T-cell (primary cell): ENCODE results near the gene COX15. TPM values are rescaled to one million over a fixed set of nuclear protein-coding genes. Genes with fewer than 3 reads are reported as not detected.

Experiments used
- ATAC-seq, 4 experiments: fragments of 200-7000 bp in 3 of 4; fragments of 150-1000 bp in 1 of 4; cut with Tn5 transposase; replicated peaks in 1 of 4; 1 replicate in 3 of 4; 2 replicates in 1 of 4; pipeline ENCODE4 v1.10.0; 2021; ENCODE audit warnings: moderate library complexity in 3 of 4, mild to moderate bottlenecking in 2 of 4, moderate number of reproducible peaks in 1 of 4
- CTCF ChIA-PET, 2 donors: fragments of 300-600 bp; sonication (Branson Sonifier 250); formaldehyde crosslinking; loops; one replicate each; lab custom pipeline; 2022; ENCODE audit warnings: antibody characterized with exemption in 2 of 2; lab: Charles Lee
- POLR2A ChIA-PET, 2 donors: fragments of 300-600 bp; sonication (Branson Sonifier 250); formaldehyde crosslinking; loops; one replicate each; lab custom pipeline; 2022; ENCODE audit warnings: antibody characterized with exemption in 2 of 2; lab: Charles Lee
- DNase-seq, 35 experiments: peaks; one replicate each; pipeline versions ENCODE4 v3.0.0 to v3.0.0-alpha.2; 2013 to 2023
- H3K27ac ChIP-seq: one replicate; pipeline ENCODE4 v1.5.1; 2013; ENCODE audit warnings: low read length
- H3K27me3 ChIP-seq, 2 experiments: replicated peaks in 1 of 2; 1 replicate in 1 of 2; 2 replicates in 1 of 2; pipeline versions ENCODE4 v1.6.1 to v1.7.0; 2013; ENCODE audit warnings: low read length in 1 of 2, mixed read lengths in 1 of 2; ENCODE audit not compliant: control insufficient read depth in 2 of 2, insufficient read depth in 2 of 2; ENCODE audit errors: extremely low read depth in 1 of 2
- H3K36me3 ChIP-seq, 2 donors: 1 replicate in 1 of 2; 2 replicates in 1 of 2; pipeline versions ENCODE4 v1.6.1 to v1.7.0; 2013; ENCODE audit warnings: low read length in 1 of 2; ENCODE audit not compliant: control insufficient read depth in 2 of 2, insufficient read depth in 1 of 2; ENCODE audit errors: extremely low read depth in 1 of 2
- H3K4me1 ChIP-seq, 2 experiments: 1 replicate in 1 of 2; 2 replicates in 1 of 2; pipeline versions ENCODE4 v1.6.1 to v1.7.0; 2013; ENCODE audit warnings: low read length in 2 of 2, mixed read lengths in 1 of 2; ENCODE audit not compliant: insufficient read depth in 2 of 2, control insufficient read depth in 1 of 2; ENCODE audit errors: extremely low read depth in 1 of 2
- H3K4me3 ChIP-seq, 2 donors: 1 replicate in 1 of 2; 2 replicates in 1 of 2; pipeline versions ENCODE4 v1.5.1 to v1.7.0; 2013; ENCODE audit warnings: mild to moderate bottlenecking in 2 of 2, low read length in 1 of 2, moderate library complexity in 1 of 2; ENCODE audit not compliant: control insufficient read depth in 1 of 2; ENCODE audit errors: extremely low read depth in 1 of 2
- H3K9me3 ChIP-seq: 2 replicates; pipeline ENCODE4 v1.7.0; 2013
- H3K27ac Mint-ChIP-seq, 2 donors: one replicate each; pipeline ENCODE4 v1.8.0; 2020 to 2021; ENCODE audit warnings: mild to moderate bottlenecking in 2 of 2, mixed read lengths in 2 of 2
- H3K27me3 Mint-ChIP-seq, 2 donors: one replicate each; pipeline ENCODE4 v1.8.0; 2021 to 2022; ENCODE audit warnings: mixed read lengths in 2 of 2
- H3K36me3 Mint-ChIP-seq: one replicate; pipeline ENCODE4 v1.8.0; 2021; ENCODE audit warnings: mixed read lengths
- H3K4me1 Mint-ChIP-seq, 3 donors: one replicate each; pipeline ENCODE4 v1.8.0; 2020 to 2022; ENCODE audit warnings: mixed read lengths in 3 of 3, mild to moderate bottlenecking in 1 of 3
- H3K4me3 Mint-ChIP-seq, 3 donors: one replicate each; pipeline ENCODE4 v1.8.0; 2020 to 2022; ENCODE audit warnings: mild to moderate bottlenecking in 3 of 3, mixed read lengths in 3 of 3, moderate library complexity in 3 of 3
- H3K9me3 Mint-ChIP-seq, 3 donors: one replicate each; pipeline ENCODE4 v1.8.0; 2020 to 2022; ENCODE audit warnings: mixed read lengths in 3 of 3
- WGBS: methylation state at CpG from one replicate; pipeline ENCODE4 v1.1.5; 2013; ENCODE audit warnings: missing lambda C conversion rate; ENCODE audit not compliant: insufficient coverage; 5-methylcytosine and 5-hydroxymethylcytosine counted together
- total RNA-seq, 35 experiments: library from RNA in 6 of 35; stranded (reverse) in 6 of 35; fragments of 120-200 nt in 1 of 35; gene quantifications; one replicate each; pipeline versions ENCODE4 v1.2.1 to v1.2.4 and lab custom pipeline; 2013 to 2026

The COX15 gene
- total RNA-seq, result 10 to 100 TPM; 18.6 to 36.7 (median 31.5) TPM
- total RNA-seq (2013), result 35.4 TPM
- 6.9 to 37.6 (median 19.5) reads per million in 29 experiments for total RNA-seq (lab: John Stamatoyannopoulos, UW)

DNA sequence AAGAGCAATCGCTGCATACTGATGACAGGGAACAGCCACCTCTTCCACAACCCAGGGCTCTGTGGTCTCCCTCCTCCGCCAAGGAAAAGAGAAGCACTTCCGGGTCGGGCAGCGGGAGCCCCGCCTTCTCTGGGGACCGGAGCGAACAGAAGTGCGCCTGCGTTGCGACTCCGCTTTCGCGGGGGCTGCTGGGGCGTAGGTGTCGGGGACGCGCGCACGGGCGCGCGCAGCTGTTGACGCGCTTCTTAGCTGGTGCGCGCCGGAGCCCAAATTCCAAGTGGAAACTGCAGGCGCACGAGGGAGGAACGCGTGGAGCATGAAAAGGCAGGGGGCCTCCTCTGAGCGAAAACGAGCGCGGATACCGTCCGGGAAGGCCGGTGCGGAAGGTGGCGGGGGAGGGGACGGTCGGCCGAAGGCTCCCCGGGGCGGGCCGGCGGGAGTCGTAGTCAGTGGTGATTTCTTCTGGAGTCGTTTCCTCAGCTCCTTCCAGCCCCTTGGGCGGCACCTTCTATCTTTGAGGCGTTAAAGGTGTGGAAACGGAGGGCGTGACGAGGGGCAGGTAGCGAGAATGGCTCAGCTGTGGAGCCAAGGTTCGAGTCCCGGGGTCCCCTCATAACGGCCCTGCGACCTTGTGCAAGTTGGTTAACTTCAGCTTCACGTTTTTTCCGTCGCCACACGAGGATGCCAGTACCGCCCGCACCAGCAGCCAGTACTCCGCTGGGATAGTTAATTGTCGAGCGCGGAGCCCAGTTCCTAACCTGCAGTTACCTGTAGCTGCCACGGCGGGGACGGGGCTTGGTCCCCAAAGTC, at the start of gene COX15, which contains the start of gene CUTC:
TSS of gene COX15 (minus strand) at position 95 of the 810 bp plus-strand sequence. CDS start at position 17, 78 bp downstream.
TSS of gene CUTC (plus strand) at position 202 of the 810 bp plus-strand sequence. CDS start at position 317, 115 bp downstream.
- peak within 1 kb of the TSS; percentile 75 to 85 for H3K4me3 ChIP-seq
- CTCF ChIA-PET, result interaction anchor here in 1 of 2 donors (0.6 to 1.8 kb wide), 6 partner anchors 11 to 779 kb away, joined by 3 to 5 read pairs (median 4); partner anchors contain the start of genes GOT1 and SLC25A28
- peaks cover 17 to 22% of the 10 kb centered on the region in 2 experiments for H3K4me1 ChIP-seq
- peaks cover 0 to 21% of the 10 kb centered on the region in 2 donors for H3K36me3 ChIP-seq
- DNase-seq (peak; percentile 86 to 97 (median 93)), ATAC-seq (peak; percentile 91 to 93 (median 92))
- peak within 1 kb of the TSS; percentile 100 for H3K4me3 Mint-ChIP-seq
- peaks cover 27% of the 10 kb centered on the region for H3K36me3 Mint-ChIP-seq
- H3K27ac Mint-ChIP-seq, result peak within 1 kb of the TSS; percentile 99
- no peaks in the 10 kb centered on the region for H3K9me3 Mint-ChIP-seq
- peaks cover 47 to 59% (median 52%) of the 10 kb centered on the region in 3 donors for H3K4me1 Mint-ChIP-seq
- H3K9me3 ChIP-seq, result no peaks in the 10 kb centered on the region
- peak within 1 kb of the TSS; percentile 79 for H3K27ac ChIP-seq
- H3K27me3 Mint-ChIP-seq, result no peaks in the 10 kb centered on the region
- POLR2A ChIA-PET, result interaction anchor here (0.6 to 1.1 kb wide), 4 partner anchors 8 to 1598 kb away, joined by 3 to 5 read pairs (median 4); partner anchors contain the start of gene R3HCC1L (in 1 of the 2)
- WGBS, result 0% methylated on average over 65 of the region's 73 CpGs
- H3K27me3 ChIP-seq, result no peaks in the 10 kb centered on the region

DNA sequence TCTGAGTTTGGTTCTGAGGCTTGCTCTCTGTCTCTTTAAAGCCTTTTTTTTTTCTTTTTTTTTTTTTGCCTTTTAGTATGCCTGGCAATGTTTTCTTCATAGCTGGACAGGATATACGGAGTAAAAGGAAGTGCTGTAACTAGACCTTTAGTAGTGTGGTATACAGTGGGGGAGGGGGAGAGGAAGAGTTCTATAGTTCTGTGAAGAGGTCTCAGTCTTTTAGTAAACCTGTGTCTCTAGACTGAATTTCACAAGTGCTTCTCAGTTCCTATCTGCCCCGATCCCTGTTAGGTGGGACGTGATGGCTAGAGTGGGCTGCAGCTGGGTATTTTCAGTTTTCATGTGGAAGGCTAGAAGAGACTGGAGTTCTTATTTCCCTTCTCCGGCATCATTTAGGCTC, 47.4 kb upstream of the COX15 start:
- H3K27ac Mint-ChIP-seq, result no peak overlapping the region
- CTCF ChIA-PET, result no interaction called here
- no peaks in the 10 kb centered on the region for H3K27me3 Mint-ChIP-seq
- H3K9me3 Mint-ChIP-seq, result peaks cover 0 to 7% (median 0%) of the 10 kb centered on the region in 3 donors
- no peaks in the 10 kb centered on the region for H3K4me1 ChIP-seq
- 67% methylated on average over 1 of the region's 4 CpGs for WGBS
- DNase-seq (no peak), ATAC-seq (no peak)
- peaks cover 7% of the 10 kb centered on the region for H3K36me3 Mint-ChIP-seq
- peaks cover 6 to 11% (median 8%) of the 10 kb centered on the region in 3 donors for H3K4me1 Mint-ChIP-seq
- no peak overlapping the region for H3K27ac ChIP-seq
- POLR2A ChIA-PET, result interaction anchor here in 1 of 2 donors (0.7 kb wide), 1 partner anchor 27 kb away, joined by 12 read pairs; no protein-coding TSS in a partner anchor
- H3K4me3 Mint-ChIP-seq, result no peak overlapping the region
- H3K36me3 ChIP-seq, result no peaks in the 10 kb centered on the region
- no peak overlapping the region for H3K4me3 ChIP-seq
- H3K9me3 ChIP-seq, result no peaks in the 10 kb centered on the region
- H3K27me3 ChIP-seq, result peaks cover 0 to 3% of the 10 kb centered on the region in 2 experiments

DNA sequence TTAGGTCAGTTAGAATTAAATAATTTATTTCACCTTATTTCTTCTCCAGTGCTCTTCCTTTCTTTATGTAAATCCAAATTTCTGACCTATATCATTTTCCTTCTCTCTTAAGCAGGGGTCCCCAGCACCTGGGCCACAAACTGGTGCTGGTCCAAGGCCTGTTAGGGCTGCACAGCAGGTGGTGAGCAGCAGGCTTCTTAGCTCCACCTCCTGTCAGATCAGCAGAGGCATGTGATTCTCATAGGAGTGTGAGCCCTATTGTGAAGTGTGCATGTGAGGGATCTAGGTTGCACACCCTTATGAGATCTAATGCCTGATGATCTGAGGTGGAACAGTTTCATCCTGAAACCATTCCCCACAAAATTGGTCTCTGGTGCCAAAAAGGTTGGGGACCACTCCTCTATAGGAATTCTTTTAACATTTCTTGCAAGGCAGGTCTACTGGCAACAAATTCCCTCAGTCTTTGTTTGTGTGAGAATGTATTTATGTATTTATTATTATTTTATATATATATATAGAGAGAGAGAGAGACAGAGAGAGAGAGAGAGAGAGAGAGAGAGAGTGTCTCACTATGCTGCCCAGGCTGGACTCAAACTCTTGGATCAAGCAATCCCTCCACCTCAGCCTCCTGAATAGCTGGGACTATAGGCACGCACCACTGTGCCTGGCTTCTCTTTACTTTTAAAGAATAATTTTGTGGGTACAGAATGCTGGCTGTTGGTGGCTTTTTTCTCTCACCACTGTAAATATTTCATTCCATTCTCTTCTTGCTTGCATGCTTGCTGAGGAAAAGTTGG, 46.2 kb upstream of the COX15 start:
- no peaks in the 10 kb centered on the region for H3K9me3 ChIP-seq
- peaks cover 6 to 11% (median 8%) of the 10 kb centered on the region in 3 donors for H3K4me1 Mint-ChIP-seq
- H3K36me3 ChIP-seq, result no peaks in the 10 kb centered on the region
- H3K27me3 Mint-ChIP-seq, result no peaks in the 10 kb centered on the region
- WGBS, result no CpG with 5 or more reads among the region's 1 CpG
- no peak overlapping the region for H3K4me3 ChIP-seq
- H3K4me1 ChIP-seq, result no peaks in the 10 kb centered on the region
- H3K4me3 Mint-ChIP-seq, result no peak overlapping the region
- H3K9me3 Mint-ChIP-seq, result peaks cover 0 to 7% (median 0%) of the 10 kb centered on the region in 3 donors
- POLR2A ChIA-PET, result no interaction called here
- H3K27ac ChIP-seq, result no peak overlapping the region
- H3K36me3 Mint-ChIP-seq, result peaks cover 4% of the 10 kb centered on the region
- CTCF ChIA-PET, result no interaction called here
- ATAC-seq, result no peak
- peaks cover 0 to 3% of the 10 kb centered on the region in 2 experiments for H3K27me3 ChIP-seq
- DNase-seq, result no peak
- H3K27ac Mint-ChIP-seq, result no peak overlapping the region

DNA sequence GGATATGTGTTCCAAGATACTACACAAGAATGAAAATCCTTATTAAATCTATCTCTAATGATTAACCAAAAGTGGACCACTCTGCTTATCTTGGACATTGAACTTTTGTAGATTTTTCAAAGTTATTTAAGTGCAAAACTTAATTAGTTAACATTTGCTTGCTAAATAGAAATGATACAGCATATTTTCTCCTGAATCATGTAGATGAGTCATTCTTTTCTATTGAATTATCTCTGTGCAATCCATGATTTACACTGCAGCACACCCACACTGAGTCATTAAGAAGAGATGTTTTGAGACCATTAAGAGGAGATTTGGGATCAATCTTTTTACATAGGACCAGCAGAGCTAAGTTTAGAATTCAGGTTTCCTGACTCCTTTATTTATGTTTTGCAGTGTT, 43.9 kb upstream of the COX15 start:
- H3K27ac ChIP-seq, result no peak overlapping the region
- ChIA-PET CTCF (interaction anchor here in 1 of 2 donors (0.6 kb wide), 1 partner anchor 1333 kb away, joined by 3 read pairs; no protein-coding TSS in a partner anchor), POLR2A (no interaction called here)
- Mint-ChIP-seq H3K36me3 (peaks cover 4% of the 10 kb centered on the region), H3K27ac (no peak overlapping the region), H3K4me3 (no peak overlapping the region), H3K4me1 (peaks cover 6 to 11% (median 8%) of the 10 kb centered on the region in 3 donors), H3K9me3 (peaks cover 0 to 7% (median 0%) of the 10 kb centered on the region in 3 donors), H3K27me3 (no peaks in the 10 kb centered on the region)
- H3K36me3 ChIP-seq, result no peaks in the 10 kb centered on the region
- no peak for ATAC-seq
- no peaks in the 10 kb centered on the region for H3K9me3 ChIP-seq
- no peak overlapping the region for H3K4me3 ChIP-seq
- H3K4me1 ChIP-seq, result no peaks in the 10 kb centered on the region
- no peaks in the 10 kb centered on the region for H3K27me3 ChIP-seq
- DNase-seq, result no peak

DNA sequence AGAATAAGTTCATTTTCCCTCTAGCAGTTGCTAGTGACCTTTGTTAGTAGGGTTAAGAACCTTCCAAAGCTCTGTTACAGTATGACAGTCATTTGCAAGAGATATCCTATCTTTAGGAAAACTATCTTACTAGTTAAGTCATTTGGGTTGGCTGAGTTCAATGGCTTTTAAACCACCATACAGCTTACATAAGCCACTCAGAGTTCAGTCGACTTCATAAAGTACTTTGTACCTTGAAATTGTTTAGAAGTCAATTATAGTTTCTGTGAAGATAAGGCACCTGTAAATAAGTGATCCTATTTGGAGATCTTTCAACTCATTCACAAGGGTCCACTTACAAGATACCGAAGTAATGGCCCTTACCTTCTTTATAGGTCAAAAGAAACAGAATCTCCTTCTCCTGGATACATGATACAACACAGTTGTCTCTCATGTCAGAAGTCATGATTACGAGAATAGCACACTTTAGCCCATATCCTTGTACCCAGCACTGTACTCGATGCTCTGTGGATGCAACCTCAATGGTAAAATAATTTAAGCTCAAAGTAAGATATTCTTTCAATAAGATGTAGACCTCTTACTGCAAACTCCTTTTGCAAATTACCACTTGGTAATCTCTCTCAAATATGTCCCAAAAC, 38.6 kb upstream of the COX15 start:
- no peaks in the 10 kb centered on the region for H3K27me3 ChIP-seq
- DNase-seq, result no peak
- ChIA-PET POLR2A (interaction anchor here in 1 of 2 donors (0.6 kb wide), 1 partner anchor 84 kb away, joined by 3 read pairs; no protein-coding TSS in a partner anchor), CTCF (interaction anchor here in 1 of 2 donors (0.8 kb wide), 1 partner anchor 1022 kb away, joined by 6 read pairs; no protein-coding TSS in a partner anchor)
- H3K27ac ChIP-seq, result no peak overlapping the region
- Mint-ChIP-seq H3K4me3 (no peak overlapping the region), H3K36me3 (peaks cover 10% of the 10 kb centered on the region), H3K9me3 (no peaks in the 10 kb centered on the region), H3K27ac (no peak overlapping the region), H3K4me1 (peaks cover 0 to 3% (median 2%) of the 10 kb centered on the region in 3 donors), H3K27me3 (no peaks in the 10 kb centered on the region)
- WGBS, result 100% methylated on average over 1 of the region's 4 CpGs
- H3K4me1 ChIP-seq, result peaks cover 0 to 8% of the 10 kb centered on the region in 2 experiments
- H3K9me3 ChIP-seq, result no peaks in the 10 kb centered on the region
- ATAC-seq, result no peak
- H3K36me3 ChIP-seq, result no peaks in the 10 kb centered on the region
- no peak overlapping the region for H3K4me3 ChIP-seq
